HG03558 (cell line): ENCODE results near the gene ARSB.
"Not testable (repeated sequence)": the region's sequence is repeated elsewhere in the genome, so short reads cannot be mapped to it uniquely, and the experiment has no call there.

Experiments
- ATAC-seq: cut with Tn5 transposase; IDR thresholded peaks from one replicate; pipeline ENCODE4 v1.9.1; 2021; ENCODE audit warnings: moderate number of reproducible peaks; ENCODE audit not compliant: unreplicated experiment; ENCODE audit errors: extremely low read depth

Gene ARSB

DNA sequence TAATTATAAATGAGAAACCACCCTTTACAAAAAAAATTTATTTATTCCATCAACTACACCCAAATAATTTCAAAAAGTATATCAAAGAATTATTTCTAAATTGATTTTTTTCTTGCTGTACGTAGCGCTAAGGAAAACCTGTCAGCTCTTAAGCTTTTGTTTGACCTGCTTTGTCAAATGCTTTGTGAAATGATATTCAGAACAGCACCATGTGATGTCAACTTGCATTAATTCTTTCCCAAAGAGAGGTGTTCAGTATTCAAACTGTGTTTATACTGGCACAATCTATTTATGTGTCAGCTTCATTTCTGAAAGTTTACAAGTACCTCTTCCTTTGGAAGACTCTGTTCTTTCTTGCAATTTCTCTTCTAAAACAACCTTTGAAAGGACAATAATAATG, 12.0 kb upstream of the ARSB start:
- ATAC-seq = no peak

DNA sequence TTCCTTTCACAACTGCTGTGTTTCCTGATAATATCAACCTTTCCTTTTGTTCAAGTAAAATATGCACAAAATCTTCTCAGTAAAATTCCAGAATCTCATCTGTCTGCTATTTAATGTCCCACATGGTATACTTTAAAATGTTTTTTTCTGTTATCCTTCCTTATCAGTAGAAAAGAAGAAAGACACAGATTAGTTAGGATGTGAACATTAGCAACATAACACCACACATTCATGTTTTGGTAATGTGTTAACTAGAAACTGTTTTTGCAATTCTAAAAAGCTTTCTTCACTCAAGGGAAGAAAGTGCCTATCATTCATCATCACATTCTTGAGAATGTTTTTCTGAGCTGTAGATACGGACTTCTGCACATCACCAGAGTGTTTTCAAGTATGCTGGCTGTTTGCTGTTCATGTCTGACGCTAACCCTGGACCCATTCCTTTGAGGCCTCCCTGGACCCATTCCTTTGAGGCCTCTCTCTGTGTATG, 10.5 kb upstream of the ARSB start:
- no peak for ATAC-seq

DNA sequence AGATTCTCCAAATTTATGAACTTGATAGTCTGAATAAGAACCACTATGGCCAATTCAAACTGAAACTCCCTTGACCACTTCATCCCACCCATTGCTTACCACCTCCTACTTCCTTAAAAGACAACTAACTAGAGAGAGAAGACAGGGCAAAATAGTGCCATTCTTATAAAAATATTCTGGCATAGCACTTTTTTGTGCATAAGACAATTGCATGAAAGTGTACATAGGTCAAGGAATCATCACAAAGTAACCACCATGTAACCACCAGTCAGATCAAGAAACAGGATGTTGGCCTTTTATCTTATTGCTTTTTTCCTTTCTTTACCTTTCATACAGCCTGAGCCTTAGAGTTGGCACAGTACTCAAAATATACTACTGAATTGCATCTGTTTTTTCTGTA, 8.1 kb upstream of the ARSB start:
- ATAC-seq = no peak

DNA sequence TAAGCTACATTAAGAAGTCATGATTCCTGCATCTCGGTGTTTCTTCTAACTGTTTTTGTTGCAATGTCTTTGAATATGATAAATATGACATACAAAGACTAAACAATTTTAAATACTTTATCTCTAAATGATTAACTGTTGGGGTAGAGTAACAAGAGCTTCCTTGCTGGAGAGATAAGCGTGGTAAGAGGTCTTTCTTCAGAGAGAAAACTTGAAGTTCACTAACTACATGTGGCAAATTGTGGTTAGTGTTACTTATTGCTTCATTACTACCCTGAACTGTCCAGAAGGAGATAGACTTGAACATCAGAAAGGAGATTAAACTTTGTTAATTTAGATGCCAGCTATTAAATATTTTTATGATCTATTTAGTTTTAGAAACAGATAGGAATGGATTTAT, 7.0 kb upstream of the ARSB start:
- no peak for ATAC-seq

DNA sequence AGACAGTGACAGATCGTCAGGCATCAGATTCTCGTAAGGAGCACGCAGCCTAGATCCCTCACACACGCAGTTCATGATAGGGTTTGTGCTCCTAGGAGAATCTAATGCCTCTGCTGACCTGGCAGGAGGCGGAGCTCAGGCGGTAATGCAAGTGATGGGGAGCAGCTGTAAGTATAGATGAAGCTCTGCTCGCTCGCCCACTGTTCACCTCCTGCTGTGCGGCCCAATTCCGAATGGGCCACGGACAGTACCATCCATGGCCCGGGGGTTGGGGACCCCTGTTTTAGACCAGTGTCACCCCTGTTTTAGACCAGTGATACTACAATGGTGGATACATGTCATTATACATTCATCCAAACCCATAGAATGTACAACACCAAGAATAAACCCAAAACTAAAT, 4.0 kb upstream of the ARSB start:
- no peak for ATAC-seq

DNA sequence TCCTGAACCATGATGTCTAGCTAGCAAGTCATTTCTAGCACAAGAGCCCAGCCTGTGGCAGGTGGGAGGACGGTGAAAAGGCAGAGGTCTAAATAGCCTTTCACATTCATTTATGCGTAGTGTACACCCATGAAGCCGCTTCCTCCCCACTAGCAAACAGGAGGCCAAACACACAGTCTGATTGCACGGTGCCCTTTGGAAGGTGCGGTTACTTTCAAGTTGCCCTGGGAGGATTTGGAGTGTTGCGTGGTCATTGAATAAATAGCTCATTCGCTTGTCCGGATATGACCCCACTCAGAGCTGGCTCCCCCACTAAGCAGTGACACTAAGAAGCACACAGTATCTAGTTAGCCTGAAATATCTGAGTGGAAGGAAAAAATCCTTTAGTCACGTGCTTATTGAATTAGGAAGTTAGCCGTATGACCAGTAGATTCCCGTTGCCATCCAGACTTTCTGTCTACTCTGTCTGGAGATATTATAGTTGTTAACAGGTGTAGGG, 664 bp upstream of the ARSB start:
- peak; percentile 28 for ATAC-seq

DNA sequence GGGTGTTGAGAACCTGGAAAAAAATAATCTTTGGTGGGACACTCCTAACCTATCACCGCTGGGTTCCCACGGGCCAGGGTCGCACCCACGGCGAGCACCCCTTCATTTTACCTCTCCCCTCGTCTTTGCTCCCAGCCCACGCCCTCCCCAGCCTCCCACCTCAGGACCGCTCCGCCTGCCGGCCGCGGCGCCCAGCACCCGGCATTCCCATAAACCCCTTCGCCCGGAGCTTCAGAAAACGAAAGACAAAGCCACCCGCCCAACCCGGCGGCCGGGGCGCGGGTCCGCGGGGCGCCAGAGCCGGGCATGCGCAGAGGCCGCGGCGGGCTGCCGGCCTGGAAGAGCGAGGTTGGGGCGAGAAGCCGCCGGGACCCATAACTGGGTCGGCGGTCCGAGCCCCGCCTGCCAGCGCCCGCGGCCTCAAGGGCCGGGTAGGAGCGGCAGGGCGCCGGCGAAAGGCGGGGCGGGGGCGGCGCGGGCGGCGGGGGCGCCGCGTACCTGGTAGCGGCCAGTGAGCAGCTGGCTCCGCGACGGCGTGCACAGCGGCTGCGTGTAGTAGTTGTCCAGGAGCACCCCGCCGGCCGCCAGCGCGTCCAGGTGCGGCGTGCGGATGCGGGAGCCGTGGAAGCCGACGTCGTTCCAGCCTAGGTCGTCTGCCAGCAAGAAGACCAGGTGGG, 533 bp downstream of the ARSB start:
- ATAC-seq = peak; percentile 48

DNA sequence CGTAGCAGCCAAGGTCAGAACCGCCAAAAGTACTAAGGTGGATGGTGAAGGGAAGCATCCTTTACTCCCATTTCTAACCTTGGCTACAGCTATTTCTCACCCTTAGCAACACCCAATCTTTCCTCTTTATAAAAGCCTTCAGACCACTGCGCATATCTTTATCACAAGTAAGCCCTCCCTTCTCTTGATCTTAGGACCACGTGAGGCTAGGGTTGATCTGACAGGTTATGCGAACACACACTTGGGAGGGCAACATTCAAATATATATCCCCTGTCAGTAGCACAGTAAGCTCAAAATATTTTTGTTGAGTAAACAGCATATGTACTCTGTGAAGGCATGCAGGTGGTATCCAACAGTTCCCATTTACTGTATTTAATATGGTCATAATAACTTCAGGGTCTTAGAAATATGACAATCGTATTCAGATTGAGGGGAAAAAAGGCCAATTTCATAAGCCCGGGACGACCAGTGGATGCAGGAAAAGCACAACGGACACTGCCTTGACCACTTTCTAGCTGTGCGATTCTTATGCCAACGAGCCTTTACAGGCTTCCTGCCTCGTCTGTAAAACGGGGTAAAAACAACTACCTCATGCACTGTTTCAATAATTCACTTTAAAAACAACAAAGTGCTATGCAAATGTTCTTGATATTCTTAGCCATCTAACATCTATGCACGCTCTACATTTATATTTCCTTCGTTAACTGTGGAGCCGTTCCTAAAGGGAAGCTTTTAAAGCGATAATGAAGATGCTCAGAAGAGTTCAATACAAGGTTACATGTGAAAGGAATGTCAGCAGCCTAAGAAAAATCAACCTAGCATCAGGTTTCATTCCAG, 1.3 kb downstream of the ARSB start:
- no peak for ATAC-seq

DNA sequence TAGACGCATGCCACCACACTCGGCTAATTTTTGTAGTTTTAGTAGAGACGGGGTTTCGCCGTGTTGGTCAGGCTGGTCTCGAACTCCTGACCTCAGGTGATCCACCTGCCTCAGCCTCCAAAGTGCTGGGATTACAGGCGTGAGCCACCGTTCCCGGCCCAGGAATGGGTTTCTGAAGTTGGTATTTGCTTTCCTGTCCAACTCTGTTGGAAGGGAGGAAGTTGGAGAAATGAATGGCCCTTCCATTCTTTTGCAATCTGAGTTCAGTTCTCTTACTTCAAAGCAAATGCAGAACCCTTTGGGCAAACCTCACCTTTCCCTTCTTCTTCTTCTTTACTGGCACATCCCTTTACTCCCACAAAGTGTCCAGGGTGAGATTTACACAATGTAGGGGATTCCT, 1.9 kb downstream of the ARSB start:
- not testable (repeated sequence) for ATAC-seq

DNA sequence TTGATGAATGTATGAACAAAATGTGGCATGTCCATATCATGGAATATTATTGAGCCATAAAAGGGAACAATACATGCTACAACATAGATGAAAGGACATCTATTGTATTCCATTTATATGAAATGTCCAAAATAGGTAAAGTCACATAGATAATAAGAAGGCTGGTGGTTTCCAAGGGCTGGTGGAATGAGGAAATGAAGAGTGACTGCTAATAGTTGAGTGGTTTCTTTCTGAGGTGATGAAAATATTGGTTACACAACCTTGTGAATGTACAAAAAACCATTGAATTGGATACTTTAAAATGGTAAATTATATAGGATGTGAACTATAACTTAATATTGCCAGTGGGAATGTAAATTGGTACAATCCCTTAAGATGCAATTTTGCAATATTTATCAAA, 5.2 kb downstream of the ARSB start:
- no peak for ATAC-seq

DNA sequence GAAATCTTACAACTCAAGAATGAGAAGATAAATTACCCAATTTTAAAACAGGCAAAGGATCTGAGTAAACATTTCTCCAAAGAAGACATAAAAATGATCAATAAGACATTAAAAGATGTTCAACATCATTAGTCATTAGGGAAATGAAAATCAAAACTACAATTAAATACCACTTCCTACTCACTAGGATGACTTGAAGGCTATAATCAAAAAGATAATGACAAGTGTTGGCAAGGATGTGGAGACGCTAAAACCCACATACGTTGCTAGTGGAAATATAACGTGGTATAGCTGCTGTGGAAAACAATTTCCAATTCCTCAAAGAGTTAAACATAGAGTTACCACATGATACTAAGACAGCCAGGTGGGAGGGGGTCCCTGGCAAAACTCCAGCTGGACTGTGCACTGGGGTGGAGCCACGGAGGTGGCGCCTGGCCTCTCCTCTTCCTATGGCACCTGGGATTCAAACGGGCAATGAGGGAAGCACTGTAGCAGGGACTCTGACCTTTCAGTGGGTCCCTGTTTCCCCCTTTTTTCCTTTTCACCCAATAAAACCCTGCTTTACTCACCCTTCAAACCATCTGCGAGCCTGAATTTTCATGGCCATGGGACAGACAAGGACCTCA, 5.9 kb downstream of the ARSB start:
- ATAC-seq = no peak

DNA sequence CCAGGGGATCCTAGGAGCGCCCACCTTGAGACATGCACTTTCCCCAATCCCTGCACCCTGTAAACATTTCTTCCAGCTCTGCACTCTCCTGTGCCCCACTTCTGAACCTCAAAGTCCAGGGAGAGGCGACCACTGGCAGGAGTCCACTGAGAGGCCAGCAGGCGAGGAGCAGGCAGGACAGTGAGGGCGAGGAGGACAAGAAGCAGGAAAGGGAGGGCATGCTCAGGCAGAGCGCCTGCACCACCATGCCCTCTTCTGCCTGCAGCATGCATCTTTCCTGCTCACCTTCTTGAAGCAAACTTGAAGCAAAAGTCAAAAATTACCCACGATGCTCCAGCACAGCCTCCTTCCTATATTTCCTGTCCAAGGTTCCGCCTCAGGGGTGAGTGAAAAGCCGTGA, 10.1 kb downstream of the ARSB start:
- no peak for ATAC-seq

DNA sequence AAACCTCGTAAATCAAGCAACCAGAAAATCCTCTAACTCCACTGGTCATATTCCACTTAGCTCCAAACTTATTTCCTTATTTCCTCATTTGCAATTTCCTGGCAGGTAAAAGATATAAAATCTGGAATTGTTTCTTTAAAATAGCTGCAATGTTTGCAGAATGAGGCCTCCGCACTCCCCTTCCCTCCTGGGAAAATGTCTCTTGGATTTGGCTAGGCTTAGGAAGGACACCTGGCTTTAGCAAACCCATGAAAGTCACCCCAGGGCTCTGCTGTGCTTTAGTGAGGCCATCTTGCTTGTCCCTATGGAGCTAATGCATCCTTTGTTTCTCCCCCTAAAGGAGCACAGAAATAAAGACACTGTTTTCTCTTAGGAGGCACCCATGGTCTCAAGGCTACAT, 10.5 kb downstream of the ARSB start:
- no peak for ATAC-seq

DNA sequence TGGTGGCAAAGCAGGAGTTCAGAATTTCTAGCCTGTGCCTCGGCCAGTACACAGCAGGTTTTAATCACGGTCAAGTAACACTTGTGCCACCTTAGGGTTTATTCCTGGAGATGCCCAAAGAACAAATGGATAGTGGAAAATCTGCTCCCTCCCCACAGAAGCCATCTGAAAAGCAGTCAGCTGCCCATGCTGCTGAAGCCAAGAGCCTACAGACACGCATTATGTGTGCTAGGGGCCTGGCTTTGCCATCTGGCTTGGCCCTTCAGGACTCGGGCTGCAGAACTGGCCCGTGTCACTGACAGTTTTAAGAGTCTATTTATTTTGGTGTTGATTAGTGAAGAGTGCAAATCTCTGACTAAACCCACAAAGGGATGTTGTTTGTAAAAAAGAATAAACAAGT, 11.1 kb downstream of the ARSB start:
- no peak for ATAC-seq

DNA sequence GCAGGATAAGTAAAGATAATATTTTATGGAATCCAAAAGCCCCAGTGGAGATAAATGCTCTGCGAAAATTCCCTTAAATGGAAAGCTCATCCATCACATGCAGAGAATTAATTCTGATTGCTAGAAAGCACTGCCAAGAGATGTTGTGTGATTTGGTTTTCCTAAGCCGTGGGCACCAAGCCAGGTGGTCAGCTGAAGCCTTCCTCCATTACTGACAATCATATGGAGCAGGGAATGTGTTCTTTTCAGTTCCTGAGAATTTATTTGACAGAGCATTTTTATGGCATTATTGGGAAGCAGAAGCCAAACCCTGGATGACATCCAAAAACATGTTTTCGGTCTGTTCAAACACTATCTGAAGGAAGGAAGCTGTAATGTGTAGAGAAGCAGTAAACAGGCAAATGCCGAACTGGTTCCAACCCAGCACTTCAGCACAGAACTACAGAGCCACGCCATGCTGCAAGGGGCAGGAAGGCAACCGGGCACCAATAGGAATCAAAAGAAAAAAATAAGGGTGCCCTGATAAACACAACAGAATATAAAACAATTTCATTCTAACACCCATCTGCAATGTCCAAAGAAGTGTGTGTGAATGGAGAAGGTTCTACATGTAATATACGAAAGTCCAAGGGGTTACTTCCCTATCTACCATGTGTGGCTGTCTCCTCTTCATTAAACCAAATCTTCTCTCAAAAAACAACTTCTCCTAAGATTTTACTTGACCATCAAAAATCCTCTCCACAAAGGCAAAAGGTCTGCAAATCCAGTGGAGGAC, 12.3 kb downstream of the ARSB start:
- ATAC-seq = no peak

DNA sequence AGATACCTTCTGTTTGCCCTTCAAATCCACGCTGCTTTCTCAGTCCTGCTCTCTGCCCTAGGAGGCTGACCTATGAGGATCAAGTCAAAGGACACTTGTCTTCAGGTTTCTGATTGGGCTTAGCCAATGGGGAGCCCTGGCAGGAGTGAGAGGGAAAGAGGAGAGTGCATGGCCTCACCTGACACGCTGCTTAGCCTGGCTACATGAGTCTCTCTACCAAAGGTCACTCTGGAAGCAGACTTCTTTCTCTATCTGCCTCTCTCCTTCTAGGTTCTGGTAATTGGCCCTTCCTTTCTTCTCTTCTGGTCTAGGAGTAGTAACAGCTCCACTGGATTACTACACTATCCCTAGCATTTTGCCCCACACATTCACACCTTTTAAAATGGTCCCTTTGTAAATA, 13.1 kb downstream of the ARSB start:
- no peak for ATAC-seq

DNA sequence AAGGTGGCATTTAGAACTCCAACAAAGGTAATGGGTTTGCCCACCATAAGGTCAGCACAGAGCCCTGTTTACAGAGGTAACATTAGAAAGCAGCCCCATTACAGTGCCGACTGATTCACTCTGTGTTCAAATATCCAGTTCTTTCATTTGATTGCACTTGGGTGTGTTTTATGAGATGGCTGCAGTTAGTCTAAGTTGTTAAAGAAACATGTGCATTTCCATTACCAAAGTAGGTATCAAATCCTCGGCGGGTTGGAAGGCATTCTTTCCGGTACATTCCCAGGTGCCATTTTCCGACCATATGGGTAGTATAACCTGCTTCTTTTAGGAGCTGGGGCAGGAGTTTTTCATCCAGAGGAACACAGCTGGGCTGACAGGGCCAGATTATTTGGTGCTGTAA, 16.3 kb downstream of the ARSB start:
- ATAC-seq = no peak

DNA sequence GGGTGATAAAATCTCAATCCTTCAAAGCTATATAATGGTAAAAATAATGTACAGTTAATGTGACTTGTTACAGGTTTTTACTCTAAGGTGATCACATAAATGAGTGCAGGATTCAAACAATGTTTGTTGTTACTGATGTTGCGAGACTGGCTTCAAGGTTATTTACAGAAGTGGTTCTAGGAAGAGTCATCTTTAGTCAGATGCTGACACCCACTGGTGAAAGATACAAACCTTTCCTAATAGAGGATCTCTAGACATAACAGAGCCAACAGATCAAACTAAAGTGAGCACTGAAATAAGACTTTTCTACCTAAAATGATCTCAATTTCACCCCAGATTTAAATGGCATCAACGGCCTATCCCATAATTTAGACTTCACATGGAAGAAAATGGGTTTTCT, 20.2 kb downstream of the ARSB start:
- ATAC-seq = no peak

DNA sequence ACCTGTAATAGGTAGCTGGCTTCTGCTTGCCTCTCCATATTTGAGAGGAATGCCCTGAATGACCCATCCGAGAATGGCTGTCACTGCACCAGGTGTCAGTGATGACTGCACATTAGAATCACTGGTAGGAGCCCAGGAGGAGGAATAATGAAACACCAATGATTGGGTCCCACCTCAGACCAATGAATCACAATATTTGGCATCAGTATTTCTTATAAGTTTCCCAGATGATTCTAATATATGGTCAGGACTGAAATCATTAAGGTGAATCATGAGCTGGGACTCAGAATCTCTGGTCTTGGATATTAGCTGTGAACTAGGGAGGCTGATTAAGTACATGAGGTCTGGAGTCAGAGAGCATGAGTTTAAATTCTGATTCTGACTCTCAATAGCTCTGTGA, 23.4 kb downstream of the ARSB start:
- ATAC-seq = no peak

DNA sequence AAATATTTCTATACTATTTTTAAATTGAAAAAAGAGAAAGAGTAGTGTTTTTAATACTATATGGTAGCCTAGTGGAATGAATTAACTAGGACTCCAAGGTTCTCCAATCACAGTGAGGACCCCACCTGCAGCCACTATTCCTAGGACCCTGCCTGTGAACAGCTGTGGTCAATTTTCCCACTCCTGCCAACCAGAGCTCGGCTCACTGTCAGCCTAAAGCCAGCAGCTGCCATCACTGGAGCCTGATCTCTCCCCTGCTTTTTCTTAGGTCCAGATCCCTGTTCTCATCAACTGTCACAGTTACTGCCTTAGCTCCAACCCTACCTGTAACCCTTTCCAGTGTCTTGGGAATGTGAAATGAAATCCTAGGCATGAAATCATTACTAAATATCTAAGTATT, 25.3 kb downstream of the ARSB start:
- ATAC-seq = no peak
